Kidney epithelial cell (primary cell): ENCODE measurements around the gene CDH8. TPM values are rescaled to one million over a fixed set of nuclear protein-coding genes. Genes with fewer than 3 reads are reported as not detected.

ENCODE experiments used
- DNase-seq: peaks from one replicate; pipeline ENCODE4 v3.0.0-alpha.2; 2010; ENCODE audit warnings: low read depth
- H3K27me3 ChIP-seq: 2 replicates; pipeline ENCODE4 v1.6.0; 2011; ENCODE audit warnings: low read length; ENCODE audit not compliant: control insufficient read depth, insufficient read depth
- H3K36me3 ChIP-seq: 2 replicates; pipeline ENCODE4 v1.5.1; 2011; ENCODE audit warnings: low read length; ENCODE audit not compliant: control insufficient read depth, insufficient read depth
- H3K4me3 ChIP-seq: 2 replicates; pipeline ENCODE4 v1.5.1; 2011; ENCODE audit warnings: low read depth, mild to moderate bottlenecking, control low read depth, low read length
- total RNA-seq: library from RNA; depleted of rRNA; stranded (reverse); fragments of >200 nt; gene quantifications from 2 replicates; pipeline ENCODE4 v1.2.3, GENCODE V29; 2015
- TF ChIP-seq, protein P1 (sequence below): IDR thresholded peaks from 2 replicates; pipeline ENCODE4 v1.5.1; 2011; ENCODE audit warnings: mild to moderate bottlenecking, moderate library complexity, low read length, control low read depth, inconsistent platforms; ENCODE audit not compliant: insufficient read depth, poor library complexity, severe bottlenecking

The CDH8 gene
- total RNA-seq, 1 donor from 2014 or later, result 0.92 TPM

DNA sequence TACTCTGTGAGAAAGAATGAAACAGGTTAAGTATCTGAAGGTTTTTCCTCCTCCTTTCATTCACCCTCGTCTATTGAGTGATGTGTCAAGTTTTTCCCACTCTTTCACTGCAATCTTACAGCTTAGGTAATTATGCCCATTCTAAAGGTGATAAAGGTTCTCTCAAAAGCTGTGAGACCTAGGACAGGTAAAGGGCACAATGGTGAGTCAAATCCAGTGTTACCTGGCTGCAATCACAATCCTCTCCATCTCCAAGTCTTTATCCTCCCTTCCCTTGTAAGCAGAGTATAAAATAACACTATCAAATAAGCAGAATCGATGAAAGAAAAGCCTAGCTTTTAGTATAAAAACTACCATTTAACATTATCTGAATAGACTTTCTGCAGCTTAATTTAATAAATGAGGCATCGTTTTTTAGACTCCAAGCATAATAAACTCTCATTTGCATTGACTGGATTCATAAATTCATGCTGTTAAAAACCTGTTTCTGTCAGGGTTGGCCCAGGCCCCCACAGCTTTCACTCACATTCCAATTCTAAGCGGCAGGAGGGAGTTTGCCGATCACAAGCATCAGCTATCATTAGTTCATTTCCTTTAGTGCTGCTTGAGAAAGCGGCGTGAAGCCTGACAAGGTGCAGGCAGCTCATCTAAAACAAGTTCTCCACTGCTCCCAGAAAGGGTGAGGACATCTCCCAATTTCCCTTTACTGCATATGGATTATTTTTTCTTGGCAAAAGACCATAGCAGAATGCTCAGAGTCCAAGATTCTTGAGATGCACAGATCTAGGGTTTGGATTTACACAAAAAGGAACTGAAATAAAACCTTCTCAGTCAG, 67.8 kb downstream of the CDH8 start:
- TF ChIP-seq, protein P1, sequence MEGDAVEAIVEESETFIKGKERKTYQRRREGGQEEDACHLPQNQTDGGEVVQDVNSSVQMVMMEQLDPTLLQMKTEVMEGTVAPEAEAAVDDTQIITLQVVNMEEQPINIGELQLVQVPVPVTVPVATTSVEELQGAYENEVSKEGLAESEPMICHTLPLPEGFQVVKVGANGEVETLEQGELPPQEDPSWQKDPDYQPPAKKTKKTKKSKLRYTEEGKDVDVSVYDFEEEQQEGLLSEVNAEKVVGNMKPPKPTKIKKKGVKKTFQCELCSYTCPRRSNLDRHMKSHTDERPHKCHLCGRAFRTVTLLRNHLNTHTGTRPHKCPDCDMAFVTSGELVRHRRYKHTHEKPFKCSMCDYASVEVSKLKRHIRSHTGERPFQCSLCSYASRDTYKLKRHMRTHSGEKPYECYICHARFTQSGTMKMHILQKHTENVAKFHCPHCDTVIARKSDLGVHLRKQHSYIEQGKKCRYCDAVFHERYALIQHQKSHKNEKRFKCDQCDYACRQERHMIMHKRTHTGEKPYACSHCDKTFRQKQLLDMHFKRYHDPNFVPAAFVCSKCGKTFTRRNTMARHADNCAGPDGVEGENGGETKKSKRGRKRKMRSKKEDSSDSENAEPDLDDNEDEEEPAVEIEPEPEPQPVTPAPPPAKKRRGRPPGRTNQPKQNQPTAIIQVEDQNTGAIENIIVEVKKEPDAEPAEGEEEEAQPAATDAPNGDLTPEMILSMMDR, result no peak

DNA sequence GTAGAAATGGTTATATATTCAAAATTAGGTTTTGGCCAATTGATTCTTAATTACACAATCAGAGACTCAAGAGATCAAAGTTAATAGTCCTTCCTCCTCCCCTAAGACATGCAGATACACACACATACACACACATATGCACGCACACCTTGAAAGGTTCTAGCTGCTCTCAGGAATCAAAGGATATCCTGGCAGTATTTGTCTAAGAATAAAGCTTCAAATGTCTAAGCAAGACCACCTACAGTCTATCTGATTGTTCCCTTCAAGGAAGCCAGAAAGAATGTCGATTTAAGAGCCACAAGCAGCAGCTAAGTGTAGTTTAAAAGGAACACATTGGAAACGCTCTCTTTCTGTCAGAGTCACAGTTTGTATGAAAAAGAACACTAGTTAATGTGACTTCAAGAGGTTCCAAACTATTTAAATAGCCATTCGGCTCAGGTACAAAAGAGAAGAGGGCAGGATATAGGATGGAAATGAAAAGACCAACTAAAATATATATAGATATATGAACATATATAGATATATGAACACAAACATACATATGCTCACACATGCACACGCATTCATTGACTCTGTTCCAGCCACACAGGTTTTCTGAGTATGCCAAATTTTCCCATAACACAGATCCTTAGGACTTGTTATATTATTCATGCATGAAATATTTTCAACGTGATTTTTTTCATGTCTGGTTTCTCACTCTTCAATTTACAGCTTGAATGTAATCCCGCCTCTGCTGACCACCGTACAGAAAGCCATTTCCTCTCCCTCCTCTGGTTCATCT, 79.0 kb downstream of the CDH8 start:
- TF ChIP-seq, protein P1, result no peak
- Histone ChIP-seq H3K27me3 (no peaks in the 10 kb centered on the region), H3K4me3 (no peak overlapping the region), H3K36me3 (no peaks in the 10 kb centered on the region)
- DNase-seq, result no peak

More for the DNA sequence above, 67.8 kb downstream of the CDH8 start:
- no peak for DNase-seq
- Histone ChIP-seq H3K4me3 (no peak overlapping the region), H3K36me3 (no peaks in the 10 kb centered on the region), H3K27me3 (no peaks in the 10 kb centered on the region)

DNA sequence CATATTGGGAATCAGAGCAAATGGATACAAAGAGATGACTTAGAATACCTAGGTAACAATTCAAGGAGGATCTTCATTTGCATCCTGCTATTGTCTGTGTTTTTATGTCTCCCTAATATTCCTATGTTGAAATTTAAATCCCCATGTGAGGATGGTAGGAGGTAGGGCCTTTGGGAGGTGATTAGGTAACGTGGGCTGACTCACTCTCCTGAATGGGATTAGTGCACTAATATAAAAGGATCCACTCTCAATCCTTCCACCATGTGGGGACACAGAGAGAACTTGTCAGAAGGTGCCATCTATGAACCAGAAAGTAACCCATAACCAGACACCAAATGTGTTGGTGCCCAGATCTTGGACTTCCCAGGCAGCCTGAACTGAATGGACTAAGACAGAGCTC, 83.4 kb downstream of the CDH8 start:
- no peak for DNase-seq
- TF ChIP-seq, protein P1, result no peak
- Histone ChIP-seq H3K27me3 (no peaks in the 10 kb centered on the region), H3K36me3 (no peaks in the 10 kb centered on the region), H3K4me3 (no peak overlapping the region)

DNA sequence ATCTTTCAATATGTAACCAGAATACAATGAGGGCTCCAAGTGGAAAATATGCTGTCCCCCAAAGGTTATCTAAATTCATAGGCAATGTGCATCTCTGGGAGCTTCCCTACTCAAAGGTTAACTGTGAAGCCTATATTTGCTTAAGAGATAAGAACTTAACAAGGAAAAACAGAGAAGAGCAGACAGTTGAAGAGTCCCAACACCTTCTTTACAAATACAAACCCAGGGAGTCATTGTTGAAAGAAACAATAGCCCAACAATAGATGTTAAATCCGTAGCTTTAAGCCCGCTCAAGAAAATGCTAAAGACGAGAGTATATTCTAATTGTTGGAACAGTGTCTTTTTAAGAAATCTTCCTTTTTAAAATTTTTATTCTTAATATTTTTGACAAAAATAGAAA, 87.8 kb downstream of the CDH8 start:
- H3K27me3 ChIP-seq, result no peaks in the 10 kb centered on the region
- H3K36me3 ChIP-seq, result no peaks in the 10 kb centered on the region
- TF ChIP-seq, protein P1, result no peak
- no peak overlapping the region for H3K4me3 ChIP-seq
- DNase-seq, result no peak

DNA sequence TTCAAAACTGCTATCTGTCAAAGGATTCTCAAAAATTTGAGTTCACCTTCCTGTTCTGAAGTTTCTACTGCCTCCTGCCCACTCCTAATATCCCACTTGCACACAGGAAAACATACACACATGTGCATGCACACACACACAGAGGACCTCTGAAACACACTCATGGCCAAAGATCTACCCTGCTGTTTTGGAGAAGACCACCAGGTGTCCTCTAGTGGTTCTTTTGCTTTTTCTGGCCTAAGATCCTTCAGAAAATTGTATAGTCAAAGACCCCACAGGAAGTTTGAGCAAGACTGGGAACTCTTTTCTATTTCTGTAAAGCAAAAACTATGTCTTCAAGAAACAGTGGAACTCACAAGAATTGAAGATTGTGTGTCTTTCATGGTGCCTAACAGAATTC, 90.2 kb downstream of the CDH8 start:
- Histone ChIP-seq H3K4me3 (no peak overlapping the region), H3K27me3 (no peaks in the 10 kb centered on the region), H3K36me3 (no peaks in the 10 kb centered on the region)
- TF ChIP-seq, protein P1, result no peak
- DNase-seq, result no peak
